Lung (tissue), 12 donors: ENCODE results near the gene FKBP4. TPM values are rescaled to one million over a fixed set of nuclear protein-coding genes. Genes with fewer than 3 reads are reported as not detected.

Experiments used
- ATAC-seq: fragments of 200-7000 bp; cut with Tn5 transposase; one replicate; pipeline ENCODE4 v1.9.1; 2020; ENCODE audit warnings: moderate number of reproducible peaks; ENCODE audit not compliant: insufficient read depth, low FRiP score
- DNase-seq, 3 donors: peaks; one replicate each; pipeline ENCODE4 v3.0.0-alpha.2; 2013 to 2017
- H3K27ac ChIP-seq, 2 donors: one replicate each; pipeline ENCODE4 v1.5.1; 2013; ENCODE audit warnings: mild to moderate bottlenecking in 2 of 2, moderate library complexity in 2 of 2, control low read depth in 1 of 2, inconsistent platforms in 1 of 2, low read depth in 1 of 2, low read length in 1 of 2
- H3K27me3 ChIP-seq, 3 donors: one replicate each; pipeline ENCODE4 v1.5.1; 2013; ENCODE audit warnings: low read length in 2 of 3; ENCODE audit not compliant: control insufficient read depth in 3 of 3, insufficient read depth in 3 of 3
- H3K36me3 ChIP-seq, 4 donors: one replicate each; pipeline ENCODE4 v1.5.1; 2013; ENCODE audit warnings: low read length in 4 of 4, mild to moderate bottlenecking in 1 of 4, moderate library complexity in 1 of 4; ENCODE audit not compliant: control insufficient read depth in 4 of 4, insufficient read depth in 4 of 4
- H3K4me1 ChIP-seq, 5 donors: one replicate each; pipeline ENCODE4 v1.5.1; 2013; ENCODE audit warnings: low read length in 5 of 5, mild to moderate bottlenecking in 2 of 5, moderate library complexity in 1 of 5; ENCODE audit not compliant: control insufficient read depth in 5 of 5, insufficient read depth in 5 of 5
- H3K4me3 ChIP-seq: one replicate; pipeline ENCODE4 v1.5.1; 2013; ENCODE audit warnings: mild to moderate bottlenecking, control low read depth, moderate library complexity
- H3K9ac ChIP-seq, 2 donors: one replicate each; pipeline ENCODE4 v1.5.1; 2013; ENCODE audit warnings: low read length in 2 of 2, control low read depth in 1 of 2; ENCODE audit not compliant: insufficient read depth in 1 of 2
- H3K9me3 ChIP-seq, 4 donors: one replicate each; pipeline ENCODE4 v1.5.1; 2013; ENCODE audit warnings: low read length in 3 of 4, mild to moderate bottlenecking in 1 of 4, moderate library complexity in 1 of 4; ENCODE audit not compliant: control insufficient read depth in 4 of 4, insufficient read depth in 3 of 4
- WGBS, 2 donors: extraction: QIAGEN DNeasy Blood & Tissue Kit; methylation state at CpG; one replicate each; pipeline ENCODE4 v1.1.7; 2013; 5-methylcytosine and 5-hydroxymethylcytosine counted together
- polyA plus RNA-seq, 2 donors: library from polyadenylated mRNA; stranded (reverse); fragments of 200-250 nt; gene quantifications; one replicate each; pipeline ENCODE4 v1.2.1, GENCODE V29; 2013
- total RNA-seq, 2 donors: library from RNA; depleted of rRNA in 1 of 2; stranded (reverse); fragments of >200 nt in 1 of 2; gene quantifications; one replicate each; pipeline ENCODE4 v1.2.1, GENCODE V29; 2014 to 2021
- TF ChIP-seq, protein P1 (sequence below): IDR thresholded peaks from 2 replicates; pipeline ENCODE4 v1.5.1; 2012; ENCODE audit warnings: mild to moderate bottlenecking; ENCODE audit errors: control extremely low read depth, extremely low read depth
- donor health status: control.
- donor health status: control.
- donor health status: Bipolar disorder and iron deficiency.
- donor health status: healthy.
- donor health status: DM: yes; HTN: yes; CAD: no.

FKBP4 gene
- total and polyA plus RNA-seq, 4 donors = 26.7 to 69.8 (median 43.6) TPM

- TF ChIP-seq, protein P1, sequence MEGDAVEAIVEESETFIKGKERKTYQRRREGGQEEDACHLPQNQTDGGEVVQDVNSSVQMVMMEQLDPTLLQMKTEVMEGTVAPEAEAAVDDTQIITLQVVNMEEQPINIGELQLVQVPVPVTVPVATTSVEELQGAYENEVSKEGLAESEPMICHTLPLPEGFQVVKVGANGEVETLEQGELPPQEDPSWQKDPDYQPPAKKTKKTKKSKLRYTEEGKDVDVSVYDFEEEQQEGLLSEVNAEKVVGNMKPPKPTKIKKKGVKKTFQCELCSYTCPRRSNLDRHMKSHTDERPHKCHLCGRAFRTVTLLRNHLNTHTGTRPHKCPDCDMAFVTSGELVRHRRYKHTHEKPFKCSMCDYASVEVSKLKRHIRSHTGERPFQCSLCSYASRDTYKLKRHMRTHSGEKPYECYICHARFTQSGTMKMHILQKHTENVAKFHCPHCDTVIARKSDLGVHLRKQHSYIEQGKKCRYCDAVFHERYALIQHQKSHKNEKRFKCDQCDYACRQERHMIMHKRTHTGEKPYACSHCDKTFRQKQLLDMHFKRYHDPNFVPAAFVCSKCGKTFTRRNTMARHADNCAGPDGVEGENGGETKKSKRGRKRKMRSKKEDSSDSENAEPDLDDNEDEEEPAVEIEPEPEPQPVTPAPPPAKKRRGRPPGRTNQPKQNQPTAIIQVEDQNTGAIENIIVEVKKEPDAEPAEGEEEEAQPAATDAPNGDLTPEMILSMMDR = no peak
- peak overlapping the region in 1 of 2 donors; percentile 67 for H3K9ac ChIP-seq
- H3K36me3 ChIP-seq = peaks cover 14 to 37% (median 33%) of the 10 kb centered on the region in 4 donors
- peak overlapping the region; percentile 89 for H3K4me3 ChIP-seq
- H3K9me3 ChIP-seq = no peaks in the 10 kb centered on the region
- no peaks in the 10 kb centered on the region for H3K27me3 ChIP-seq
- H3K27ac ChIP-seq = peak overlapping the region; percentile 28 to 52
- peaks cover 0 to 17% (median 7%) of the 10 kb centered on the region in 5 donors for H3K4me1 ChIP-seq
- DNase-seq = no peak
- no peak for ATAC-seq
- WGBS, 2 donors = 4% methylated on average over 14 of the region's 14 CpGs
Measured at GRCh38 chr12:2796187-2796666, 1.5 kb downstream of the FKBP4 start.

DNA sequence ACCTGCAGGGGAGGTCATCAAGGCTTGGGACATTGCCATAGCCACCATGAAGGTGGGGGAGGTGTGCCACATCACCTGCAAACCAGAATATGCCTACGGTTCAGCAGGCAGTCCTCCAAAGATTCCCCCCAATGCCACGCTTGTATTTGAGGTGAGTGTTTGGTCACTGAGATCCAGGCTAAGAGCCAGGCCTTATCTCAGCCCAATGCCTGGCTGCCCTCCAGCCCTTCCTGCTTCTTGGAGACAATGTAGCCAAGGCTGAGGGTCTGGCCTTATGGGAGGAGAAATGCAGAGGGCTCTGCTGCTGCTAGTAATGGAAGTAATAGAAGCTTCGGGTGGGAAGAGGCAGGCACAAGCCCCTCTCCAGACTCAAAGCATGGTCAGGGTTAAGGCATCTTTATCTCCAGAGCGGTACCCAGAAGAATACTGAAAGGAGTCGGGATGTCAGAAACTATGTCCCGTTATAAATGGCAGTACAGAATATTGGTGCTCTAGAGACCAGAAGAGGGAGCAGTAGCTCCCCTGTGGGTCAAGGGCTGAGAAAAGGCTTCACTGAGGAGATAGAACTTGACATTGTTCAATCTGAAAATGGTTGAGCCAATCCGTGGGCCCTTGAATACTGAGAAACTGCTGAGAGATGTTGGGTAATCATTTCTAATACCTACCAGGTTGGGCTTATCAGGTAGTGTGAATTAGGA lies 3.1 kb downstream of the FKBP4 start:
- 59 to 79% methylated on average over 7 of the region's 7 CpGs for WGBS, 2 donors
- Histone ChIP-seq H3K9ac (no peak overlapping the region), H3K36me3 (peaks cover 21 to 44% (median 43%) of the 10 kb centered on the region in 4 donors), H3K4me1 (peaks cover 0 to 17% (median 7%) of the 10 kb centered on the region in 5 donors), H3K9me3 (no peaks in the 10 kb centered on the region), H3K4me3 (no peak overlapping the region), H3K27ac (no peak overlapping the region), H3K27me3 (no peaks in the 10 kb centered on the region)
- TF ChIP-seq, protein P1 = no peak
- ATAC-seq (no peak), DNase-seq (no peak)

GRCh38 chr12:2800046-2800570 lies 5.3 kb downstream of the FKBP4 start:
- Histone ChIP-seq H3K4me1 (peaks cover 0 to 19% (median 9%) of the 10 kb centered on the region in 5 donors), H3K4me3 (no peak overlapping the region), H3K9me3 (no peaks in the 10 kb centered on the region), H3K36me3 (peaks cover 38 to 63% (median 51%) of the 10 kb centered on the region in 4 donors), H3K9ac (no peak overlapping the region), H3K27me3 (no peaks in the 10 kb centered on the region), H3K27ac (no peak overlapping the region)
- DNase-seq (no peak), ATAC-seq (no peak)
- TF ChIP-seq, protein P1 = no peak
- 85 to 89% methylated on average over 3 of the region's 3 CpGs for WGBS, 2 donors
